Activated naive CD8-positive, alpha-beta T cell treated with anti-CD3 and anti-CD28 coated beads, Interleukin-2, amount 10 ng/mL, durations not matched to agents 7 days and 5 days (primary cell): ENCODE measurements around the gene KLHL20. TPM values are rescaled to one million over a fixed set of nuclear protein-coding genes. Genes with fewer than 3 reads are reported as not detected.
A peak's percentile ranks its signal among the peaks of the same experiment; 100 is the strongest.

ENCODE experiments used
- ATAC-seq: fragments of 150-1000 bp; cut with Tn5 transposase; one replicate; pipeline ENCODE4 v1.10.0; 2021; ENCODE audit warnings: low read depth, moderate library complexity
- POLR2A ChIA-PET: fragments of 350-600 bp; sonication (Branson Sonifier 250); formaldehyde crosslinking; loops from one replicate; lab custom pipeline; 2021; ENCODE audit warnings: antibody characterized with exemption; lab: Charles Lee
- DNase-seq: peaks from one replicate; pipeline ENCODE4 v3.0.0; 2021
- H3K27ac Mint-ChIP-seq: one replicate; pipeline ENCODE4 v1.8.0; 2022; ENCODE audit warnings: mild to moderate bottlenecking, mixed read lengths
- H3K27me3 Mint-ChIP-seq: one replicate; pipeline ENCODE4 v1.8.0; 2022; ENCODE audit warnings: mild to moderate bottlenecking, moderate library complexity, mixed read lengths
- H3K36me3 Mint-ChIP-seq: one replicate; pipeline ENCODE4 v1.8.0; 2021; ENCODE audit warnings: mild to moderate bottlenecking, mixed read lengths
- H3K4me1 Mint-ChIP-seq: one replicate; pipeline ENCODE4 v1.8.0; 2021; ENCODE audit warnings: mixed read lengths
- H3K4me3 Mint-ChIP-seq: one replicate; pipeline ENCODE4 v1.8.0; 2022; ENCODE audit warnings: mild to moderate bottlenecking, moderate library complexity, mixed read lengths
- H3K9me3 Mint-ChIP-seq: one replicate; pipeline ENCODE4 v1.8.0; 2021; ENCODE audit warnings: mixed read lengths
- total RNA-seq, 2 experiments: library from RNA; stranded (reverse); gene quantifications; one replicate each; pipeline ENCODE4 v1.2.3, GENCODE V29; 2021

Gene KLHL20
- total RNA-seq, 2 experiments from 2014 or later = 27.7 to 28.0 TPM

GRCh38 chr1:173823781-173824314 lies 109.1 kb downstream of the KLHL20 start:
- Mint-ChIP-seq H3K27ac (peak overlapping the region; percentile 95), H3K27me3 (no peaks in the 10 kb centered on the region), H3K36me3 (peaks cover 26% of the 10 kb centered on the region), H3K4me1 (peaks cover 39% of the 10 kb centered on the region), H3K9me3 (no peaks in the 10 kb centered on the region), H3K4me3 (peak overlapping the region; percentile 92)
- ATAC-seq (peak; percentile 50), DNase-seq (no peak)
- POLR2A ChIA-PET = interaction anchor here (0.8 to 3.0 kb wide), 12 partner anchors 19 to 436 kb away, joined by 3 to 33 read pairs (median 6); partner anchors contain the start of genes GAS5, KLHL20, PRDX6 and RABGAP1L

- Mint-ChIP-seq H3K36me3 (peaks cover 29% of the 10 kb centered on the region), H3K27me3 (no peaks in the 10 kb centered on the region), H3K4me1 (peaks cover 39% of the 10 kb centered on the region), H3K9me3 (no peaks in the 10 kb centered on the region), H3K27ac (peak within 1 kb of the TSS; percentile 95), H3K4me3 (peak within 1 kb of the TSS; percentile 92)
- POLR2A ChIA-PET = interaction anchor here (0.8 to 3.0 kb wide), 12 partner anchors 20 to 436 kb away, joined by 3 to 33 read pairs (median 6); partner anchors contain the start of genes GAS5, KLHL20, PRDX6 and RABGAP1L
- peak; percentile 84 for DNase-seq
- ATAC-seq = peak; percentile 88
These were observed 109.7 kb downstream of the KLHL20 start, which contains the start of the genes CENPL and DARS2 for GRCh38 chr1:173824315-173825081. TSS of gene CENPL (minus strand) at chr1:173824883. CDS start at chr1:173811299, 13,584 bp downstream. TSS of gene DARS2 (plus strand) at chr1:173824673. CDS start at chr1:173825230, 557 bp downstream.

- Mint-ChIP-seq H3K27ac (no peak overlapping the region), H3K36me3 (peaks cover 20% of the 10 kb centered on the region), H3K27me3 (no peaks in the 10 kb centered on the region), H3K4me3 (no peak overlapping the region), H3K9me3 (no peaks in the 10 kb centered on the region), H3K4me1 (peaks cover 21% of the 10 kb centered on the region)
- DNase-seq (no peak), ATAC-seq (no peak)
- POLR2A ChIA-PET = interaction anchor here (0.6 kb wide), 1 partner anchor 40 kb away, joined by 4 read pairs; the partner anchor contains the start of genes GAS5 and ZBTB37
These were observed 112.8 kb downstream of the KLHL20 start for GRCh38 chr1:173827611-173828010.

- Mint-ChIP-seq H3K4me3 (no peak overlapping the region), H3K4me1 (peaks cover 4% of the 10 kb centered on the region), H3K27ac (no peak overlapping the region), H3K9me3 (no peaks in the 10 kb centered on the region), H3K27me3 (no peaks in the 10 kb centered on the region), H3K36me3 (peaks cover 22% of the 10 kb centered on the region)
- DNase-seq (no peak), ATAC-seq (no peak)
- POLR2A ChIA-PET = no interaction called here
These were observed 118.0 kb downstream of the KLHL20 start for GRCh38 chr1:173832748-173833147.

Other genes with a start within 250 kb of the KLHL20 start
- gene PRDX6, start 237.6 kb upstream of the KLHL20 start, total RNA-seq = 100 to 1,000 TPM; 136 to 137 TPM
- gene SLC9C2, start 111.9 kb upstream of the KLHL20 start, total RNA-seq = not detected
- not detected for gene TEX50, start 79.6 kb upstream of the KLHL20 start, total RNA-seq
- gene ANKRD45, start 45.1 kb upstream of the KLHL20 start, total RNA-seq = under 1 TPM in 1 of 2 experiments, not detected in 1; 0.28 TPM
- 10 to 100 TPM; 21.6 to 22.5 TPM for gene DARS2, start 109.7 kb downstream of the KLHL20 start, total RNA-seq
- 10 to 100 TPM; 33.9 to 34.0 TPM for gene CENPL, start 109.9 kb downstream of the KLHL20 start, total RNA-seq
- 100 to 1,000 TPM; 421 to 434 TPM for gene GAS5, start 153.0 kb downstream of the KLHL20 start, total RNA-seq
- 10 to 100 TPM; 16.2 to 16.4 TPM for gene ZBTB37, start 153.4 kb downstream of the KLHL20 start, total RNA-seq
- not detected for gene SERPINC1, start 202.3 kb downstream of the KLHL20 start, total RNA-seq